Central memory CD8-positive, alpha-beta T cell (primary cell): ENCODE measurements around the gene MBIP.

Experiments
- ATAC-seq: fragments of 150-1000 bp; cut with Tn5 transposase; replicated peaks from 2 replicates; pipeline ENCODE4 v1.10.0; 2022; ENCODE audit warnings: mild to moderate bottlenecking, moderate FRiP score, moderate number of reproducible peaks; ENCODE audit not compliant: poor library complexity, severe bottlenecking; ENCODE audit errors: extremely low read depth
- DNase-seq, 2 donors: peaks; one replicate each; pipeline ENCODE4 v3.0.0; 2021; ENCODE audit warnings: low spot score in 2 of 2
- H3K27ac Mint-ChIP-seq: one replicate; pipeline ENCODE4 v1.8.0; 2022; ENCODE audit warnings: low read depth, mild to moderate bottlenecking, moderate library complexity, mixed read lengths
- H3K27me3 Mint-ChIP-seq: one replicate; pipeline ENCODE4 v1.8.0; 2022; ENCODE audit warnings: mixed read lengths
- H3K36me3 Mint-ChIP-seq: one replicate; pipeline ENCODE4 v1.8.0; 2022; ENCODE audit warnings: mild to moderate bottlenecking, moderate library complexity, mixed read lengths; ENCODE audit not compliant: insufficient read depth
- H3K4me1 Mint-ChIP-seq: one replicate; pipeline ENCODE4 v1.8.0; 2022; ENCODE audit warnings: mixed read lengths
- H3K4me3 Mint-ChIP-seq: one replicate; pipeline ENCODE4 v1.8.0; 2022; ENCODE audit warnings: mild to moderate bottlenecking, moderate library complexity, mixed read lengths
- H3K9me3 Mint-ChIP-seq: one replicate; pipeline ENCODE4 v1.8.0; 2022; ENCODE audit warnings: mixed read lengths

Gene MBIP

DNA sequence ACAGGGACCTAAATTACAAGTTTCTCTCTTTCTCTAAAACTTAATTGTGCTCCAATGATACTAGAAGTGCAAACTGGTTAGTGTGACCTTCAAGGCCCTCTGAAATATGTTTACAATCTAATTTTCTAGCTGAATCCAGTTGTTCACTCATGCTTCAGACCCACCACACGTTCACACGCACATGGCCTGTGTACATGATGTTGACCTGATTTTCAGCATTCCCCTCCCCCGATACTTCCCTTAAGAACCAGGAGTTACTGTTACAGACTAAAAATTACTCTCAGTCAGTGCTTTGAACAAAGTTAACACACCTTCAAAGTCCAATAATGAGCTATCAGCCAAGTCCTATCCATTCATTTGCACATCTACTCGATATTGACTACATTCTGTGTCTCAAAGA, 16.5 kb downstream of the MBIP start:
- H3K4me1 Mint-ChIP-seq = no peaks in the 10 kb centered on the region
- no peaks in the 10 kb centered on the region for H3K9me3 Mint-ChIP-seq
- H3K4me3 Mint-ChIP-seq = no peak overlapping the region
- H3K36me3 Mint-ChIP-seq = peaks cover 43% of the 10 kb centered on the region
- ATAC-seq (no peak), DNase-seq (no peak)
- no peaks in the 10 kb centered on the region for H3K27me3 Mint-ChIP-seq
- no peak overlapping the region for H3K27ac Mint-ChIP-seq

DNA sequence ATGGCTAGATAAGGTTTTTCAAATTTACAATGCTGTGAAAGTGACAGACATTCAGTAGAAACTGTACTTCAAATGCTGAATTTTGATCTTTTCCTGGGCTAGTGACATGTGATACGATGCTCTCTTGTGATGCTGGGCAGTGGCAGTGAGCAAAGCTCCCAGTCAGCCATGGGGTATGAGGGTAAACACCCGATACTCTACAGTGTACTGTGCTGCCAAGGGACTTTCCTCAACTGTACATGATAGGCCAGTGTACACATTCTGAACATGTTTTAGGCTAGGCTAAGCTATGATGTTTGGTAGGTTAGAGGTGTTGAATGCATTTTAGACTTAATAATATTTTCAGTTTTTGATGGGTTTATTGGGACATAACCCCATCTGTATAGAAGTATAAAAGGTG, 17.6 kb downstream of the MBIP start:
- DNase-seq (no peak), ATAC-seq (no peak)
- Mint-ChIP-seq H3K27me3 (no peaks in the 10 kb centered on the region), H3K27ac (no peak overlapping the region), H3K9me3 (no peaks in the 10 kb centered on the region), H3K36me3 (peaks cover 47% of the 10 kb centered on the region), H3K4me1 (no peaks in the 10 kb centered on the region), H3K4me3 (no peak overlapping the region)

DNA sequence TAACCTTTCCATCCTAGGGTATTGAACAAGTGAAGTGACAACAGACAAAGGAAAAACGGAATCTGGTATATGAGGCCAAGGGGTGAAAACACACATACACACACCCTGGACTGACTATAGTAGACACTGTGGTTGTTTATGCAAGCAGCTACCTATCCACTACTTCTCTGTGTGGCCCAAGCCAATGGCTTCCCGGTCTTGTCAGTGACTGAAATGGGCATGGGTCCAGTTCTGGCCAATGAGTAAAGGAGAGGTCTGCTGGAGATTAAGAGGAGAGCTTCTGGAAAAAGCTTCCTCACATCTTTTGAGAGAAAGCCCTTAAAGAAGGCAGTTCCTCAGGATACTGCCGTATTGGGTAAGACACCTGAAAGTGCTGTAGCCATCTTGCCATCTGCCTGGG, 19.3 kb downstream of the MBIP start:
- no peaks in the 10 kb centered on the region for H3K27me3 Mint-ChIP-seq
- H3K27ac Mint-ChIP-seq = no peak overlapping the region
- no peaks in the 10 kb centered on the region for H3K4me1 Mint-ChIP-seq

GRCh38 chr14:36300337-36300736, 20.1 kb downstream of the MBIP start:
- Mint-ChIP-seq H3K27me3 (no peaks in the 10 kb centered on the region), H3K27ac (no peak overlapping the region), H3K4me3 (no peak overlapping the region), H3K36me3 (peaks cover 36% of the 10 kb centered on the region), H3K9me3 (no peaks in the 10 kb centered on the region), H3K4me1 (no peaks in the 10 kb centered on the region)
- ATAC-seq (no peak), DNase-seq (no peak)

More for the DNA sequence above, 19.3 kb downstream of the MBIP start:
- no peak for ATAC-seq
- no peak for DNase-seq
- Mint-ChIP-seq H3K9me3 (no peaks in the 10 kb centered on the region), H3K4me3 (no peak overlapping the region), H3K36me3 (peaks cover 41% of the 10 kb centered on the region)

- no peak overlapping the region for H3K4me3 Mint-ChIP-seq
- DNase-seq (no peak), ATAC-seq (no peak)
- no peaks in the 10 kb centered on the region for H3K4me1 Mint-ChIP-seq
- peaks cover 26% of the 10 kb centered on the region for H3K36me3 Mint-ChIP-seq
- H3K27me3 Mint-ChIP-seq = no peaks in the 10 kb centered on the region
- H3K27ac Mint-ChIP-seq = no peak overlapping the region
- H3K9me3 Mint-ChIP-seq = no peaks in the 10 kb centered on the region
These were observed 24.5 kb downstream of the MBIP start for GRCh38 chr14:36295642-36296627.

DNA sequence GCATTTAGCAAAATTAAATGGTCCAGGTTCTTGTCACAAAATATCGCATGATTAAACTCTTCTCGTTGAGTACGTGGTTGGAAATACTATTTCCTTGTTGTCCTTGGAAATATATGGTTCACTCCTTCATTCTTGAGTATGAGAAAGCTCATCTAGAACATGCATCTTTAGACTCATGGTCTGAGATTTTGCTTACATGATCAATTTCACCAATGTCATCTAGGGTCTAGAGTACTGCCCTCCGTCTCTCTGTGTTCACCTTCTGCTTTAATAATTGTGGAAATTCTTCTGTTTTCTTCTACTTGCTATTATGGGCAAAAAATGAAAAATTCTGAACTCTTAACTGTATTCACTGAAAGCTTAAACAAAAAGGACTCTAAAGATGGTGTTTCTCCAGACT, 25.9 kb downstream of the MBIP start:
- Mint-ChIP-seq H3K4me3 (no peak overlapping the region), H3K36me3 (peaks cover 21% of the 10 kb centered on the region), H3K9me3 (no peaks in the 10 kb centered on the region), H3K27ac (no peak overlapping the region), H3K4me1 (no peaks in the 10 kb centered on the region), H3K27me3 (no peaks in the 10 kb centered on the region)
- no peak for DNase-seq
- ATAC-seq = no peak

DNA sequence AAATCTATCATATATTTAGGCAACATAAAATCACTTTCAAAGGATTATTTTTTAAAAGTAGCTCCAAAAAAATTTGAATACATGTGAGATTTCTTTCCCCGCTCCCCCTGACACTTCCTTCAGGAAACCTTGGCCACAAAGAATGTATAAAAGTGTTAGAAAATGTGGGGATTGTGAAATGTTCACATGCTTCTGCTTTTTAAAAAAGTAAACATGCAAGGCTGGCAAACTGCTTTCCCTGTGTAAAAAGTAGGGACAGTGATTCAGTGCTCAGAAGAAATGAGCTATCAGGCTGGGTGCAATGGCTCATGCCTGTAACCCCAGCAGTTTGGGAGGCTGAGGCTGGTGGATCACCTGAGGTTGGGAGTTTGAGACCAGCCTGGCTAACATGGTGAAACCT, 26.6 kb downstream of the MBIP start:
- no peaks in the 10 kb centered on the region for H3K4me1 Mint-ChIP-seq

GRCh38 chr14:36289954-36290353, 30.5 kb downstream of the MBIP start:
- no peak overlapping the region for H3K27ac Mint-ChIP-seq

More for the DNA sequence above, 26.6 kb downstream of the MBIP start:
- Mint-ChIP-seq H3K27ac (no peak overlapping the region), H3K9me3 (no peaks in the 10 kb centered on the region), H3K4me3 (no peak overlapping the region), H3K36me3 (peaks cover 17% of the 10 kb centered on the region), H3K27me3 (no peaks in the 10 kb centered on the region)
- ATAC-seq (no peak), DNase-seq (no peak)

DNA sequence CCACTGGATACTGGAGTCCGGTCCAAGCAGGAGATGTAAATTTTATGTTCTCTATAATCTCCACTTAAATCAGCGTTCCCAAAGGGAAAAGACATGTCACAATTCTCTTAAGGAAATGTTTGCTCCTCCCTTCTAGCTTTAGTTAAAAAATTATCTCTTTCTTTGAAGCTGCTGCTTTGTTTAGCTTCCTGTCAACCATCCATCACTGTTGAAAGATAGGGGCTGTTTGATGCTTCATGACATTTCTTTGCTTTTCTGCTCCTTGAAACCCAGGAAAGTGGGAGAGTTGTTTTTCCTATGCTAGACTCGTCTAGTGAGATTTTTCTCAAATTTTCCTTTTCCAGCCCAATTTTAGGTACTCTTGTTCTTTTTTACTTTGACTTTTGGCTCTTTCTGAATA, 31.9 kb downstream of the MBIP start:
- ATAC-seq = no peak
- no peak overlapping the region for H3K27ac Mint-ChIP-seq

More at GRCh38 chr14:36289954-36290353, 30.5 kb downstream of the MBIP start:
- H3K27me3 Mint-ChIP-seq = peaks cover 24% of the 10 kb centered on the region
- H3K4me3 Mint-ChIP-seq = no peak overlapping the region
- ATAC-seq = no peak
- H3K4me1 Mint-ChIP-seq = no peaks in the 10 kb centered on the region
- DNase-seq = no peak
- no peaks in the 10 kb centered on the region for H3K9me3 Mint-ChIP-seq
- peaks cover 3% of the 10 kb centered on the region for H3K36me3 Mint-ChIP-seq

DNA sequence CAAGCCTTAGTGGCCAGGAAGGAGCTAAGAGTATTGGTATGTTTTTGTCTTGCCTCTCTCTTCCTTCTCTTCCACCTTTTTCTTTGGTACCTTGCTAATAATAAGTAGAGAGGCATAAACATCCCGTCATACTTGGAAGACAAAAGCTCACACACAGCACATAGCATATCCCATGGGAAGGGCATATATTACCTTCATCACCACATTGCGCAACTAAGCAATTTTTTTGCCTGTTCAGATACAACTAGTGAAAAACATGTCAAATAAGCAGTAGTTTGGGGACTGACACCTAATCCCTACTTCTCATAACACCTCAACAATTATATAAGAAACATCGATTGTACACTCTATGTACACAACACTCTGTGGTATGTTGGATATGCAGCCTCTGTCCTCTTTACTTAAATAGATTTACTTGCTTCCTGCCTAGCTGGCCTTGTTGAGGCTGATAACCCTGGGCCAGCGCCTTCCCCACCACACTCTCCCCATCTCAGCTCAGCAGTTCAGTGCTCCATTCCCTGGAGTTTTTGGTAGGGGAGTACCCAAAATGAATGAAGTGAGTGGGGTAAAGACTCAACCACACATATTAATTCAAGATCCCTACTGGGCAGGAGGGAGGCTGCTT, 35.4 kb downstream of the MBIP start:
- Mint-ChIP-seq H3K9me3 (no peaks in the 10 kb centered on the region), H3K36me3 (peaks cover under 1% of the 10 kb centered on the region), H3K27ac (no peak overlapping the region), H3K4me1 (no peaks in the 10 kb centered on the region), H3K27me3 (peaks cover 51% of the 10 kb centered on the region), H3K4me3 (no peak overlapping the region)
- DNase-seq (no peak), ATAC-seq (no peak)

More for the DNA sequence above, 31.9 kb downstream of the MBIP start:
- Mint-ChIP-seq H3K4me1 (no peaks in the 10 kb centered on the region), H3K9me3 (no peaks in the 10 kb centered on the region), H3K4me3 (no peak overlapping the region), H3K36me3 (no peaks in the 10 kb centered on the region), H3K27me3 (peaks cover 36% of the 10 kb centered on the region)
- no peak for DNase-seq

DNA sequence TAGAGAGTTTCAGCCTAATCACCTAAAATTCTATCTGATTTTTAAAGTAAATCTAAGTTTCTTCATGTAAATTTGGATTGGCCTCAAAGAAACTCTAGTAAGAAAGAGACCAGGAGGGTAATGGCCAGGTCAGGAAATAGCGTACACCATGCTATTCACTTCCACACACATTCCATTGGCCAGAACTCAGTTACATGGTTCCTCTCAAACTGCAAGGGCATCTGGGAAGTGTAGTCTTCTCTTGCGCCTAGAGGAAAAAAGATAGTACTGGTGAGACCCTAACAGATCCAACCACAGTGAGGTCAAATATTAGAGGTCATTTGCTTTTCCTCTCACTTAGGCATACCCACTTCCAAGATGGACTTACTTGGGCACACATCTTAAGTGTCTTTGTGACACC, 39.1 kb downstream of the MBIP start:
- Mint-ChIP-seq H3K9me3 (no peaks in the 10 kb centered on the region), H3K4me3 (no peak overlapping the region), H3K4me1 (no peaks in the 10 kb centered on the region), H3K27ac (no peak overlapping the region), H3K27me3 (peaks cover 57% of the 10 kb centered on the region), H3K36me3 (peaks cover 1% of the 10 kb centered on the region)
- no peak for ATAC-seq
- no peak for DNase-seq

GRCh38 chr14:36279306-36280190, 40.9 kb downstream of the MBIP start:
- DNase-seq = no peak
- Mint-ChIP-seq H3K4me3 (no peak overlapping the region), H3K4me1 (no peaks in the 10 kb centered on the region), H3K27me3 (peaks cover 46% of the 10 kb centered on the region), H3K36me3 (peaks cover 1% of the 10 kb centered on the region), H3K27ac (no peak overlapping the region), H3K9me3 (no peaks in the 10 kb centered on the region)
- ATAC-seq = no peak
